Testis (tissue), 2 donors: ENCODE results near the gene ISY1.

Experiments
- CTCF ChIP-seq, 3 experiments: fragments of 450-650 bp in 2 of 3; fragments of 200-600 bp in 1 of 3; sonication (generic) in 1 of 3; IDR thresholded peaks; one replicate each; pipeline ENCODE4 v1.5.1; 2016 to 2019; ENCODE audit warnings: antibody characterized with exemption in 3 of 3, mild to moderate bottlenecking in 2 of 3, moderate library complexity in 1 of 3
- POLR2A ChIP-seq: fragments of 450-650 bp; IDR thresholded peaks from one replicate; pipeline ENCODE4 v1.6.1; 2017; ENCODE audit warnings: antibody characterized with exemption, mild to moderate bottlenecking, moderate library complexity

- TF ChIP-seq CTCF (IDR thresholded peaks at IDR 0.05) (no peak), POLR2A (no peak)
Observed at GRCh38 chr3:129106866-129107565, 53.8 kb downstream of the ISY1 start.
